Measurements from ENCODE around the gene CLRN3.

Gene CLRN3

DNA sequence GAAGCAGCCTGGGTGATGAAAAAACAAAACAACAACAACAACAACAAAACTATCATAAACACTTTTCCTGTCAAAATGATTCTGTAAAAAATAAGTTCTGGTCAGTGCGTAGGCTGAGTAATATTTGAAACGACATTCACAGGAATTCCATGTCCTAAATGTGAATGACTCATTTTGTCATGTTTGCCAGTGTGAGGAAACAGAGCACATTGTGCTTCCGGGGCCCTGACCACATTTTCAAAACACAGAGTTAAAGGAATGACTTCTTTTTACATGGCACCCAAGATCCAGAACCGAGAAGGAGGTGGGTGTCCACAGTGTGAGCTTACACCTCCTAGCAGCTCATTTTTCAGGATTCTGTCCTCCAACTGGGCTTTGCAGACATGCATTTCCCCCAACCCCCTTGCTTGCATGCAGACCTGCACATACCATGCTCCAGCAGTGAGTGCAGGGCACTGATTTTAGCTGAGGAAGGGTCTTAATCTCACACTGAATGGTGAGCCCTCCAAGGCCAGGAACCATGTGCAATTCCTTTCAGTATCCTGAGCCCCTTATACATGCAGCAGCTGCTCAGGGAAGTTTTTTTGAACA is 3.0 kb downstream of the CLRN3 start (continued):
- TF ChIP-seq ZNF785 (tag by site-specific recombination; IDR thresholded peaks at IDR 0.05) (no peak), ZNF530 (tag by site-specific recombination; IDR thresholded peaks at IDR 0.05; ENCODE audit: low read depth) (no peak)

DNA sequence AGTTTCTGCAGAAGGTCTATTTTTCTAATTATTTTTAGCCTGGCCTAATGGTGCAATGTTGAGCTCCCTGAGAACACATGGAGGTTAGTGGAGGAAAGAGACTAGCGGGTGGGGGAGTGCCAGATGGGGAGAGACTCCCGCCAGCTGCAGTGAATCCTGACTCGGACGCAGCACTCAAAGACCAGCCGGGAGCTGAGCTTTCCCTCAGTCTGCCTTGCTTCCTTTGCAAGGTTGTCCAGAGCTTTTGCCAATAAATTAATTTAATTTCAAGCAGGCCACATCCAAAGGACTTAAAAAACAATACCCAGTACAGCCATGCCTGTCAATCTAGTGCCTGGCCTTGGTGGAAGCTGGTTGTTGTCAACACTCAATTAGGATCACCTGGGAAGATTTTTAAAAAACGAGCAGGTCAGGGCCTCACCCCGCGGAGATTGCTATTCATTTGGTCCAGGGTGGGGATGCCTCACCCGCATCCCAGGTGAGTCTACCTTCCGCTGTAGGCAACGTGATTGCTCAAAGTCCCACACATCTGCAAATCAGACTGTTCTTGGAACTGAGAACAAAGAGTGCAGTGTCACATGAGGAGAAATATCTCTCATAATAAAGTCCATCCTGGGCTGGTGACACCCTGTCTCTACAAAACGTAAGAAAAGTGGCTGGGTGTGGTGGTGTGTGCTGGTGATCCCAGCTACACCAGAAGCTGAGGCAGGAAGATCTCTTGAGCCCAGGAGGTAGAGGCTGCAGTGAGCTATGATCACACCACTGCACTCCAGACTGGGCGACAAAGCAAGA is 4.0 kb downstream of the CLRN3 start:
- H3K36me3 ChIP-seq (ENCODE audit: control insufficient read depth in 2 of 2, insufficient read depth in 1 of 2, low read length in 2 of 2) = no peaks in the 10 kb centered on the region
- no peak overlapping the region for H3K4me3 ChIP-seq (ENCODE audit: low read depth, low read length)
- ChIA-PET CTCF (no interaction called here), POLR2A (no interaction called here)
- H3K9me3 ChIP-seq (ENCODE audit: control insufficient read depth, insufficient read depth, low read depth, low read length) = no peaks in the 10 kb centered on the region
- no peaks in the 10 kb centered on the region for H3K4me1 ChIP-seq (ENCODE audit: control insufficient read depth, insufficient read depth, low read length)
- H3K27ac ChIP-seq (ENCODE audit: extremely low read depth, low read depth, low read length) = no peak overlapping the region
- TF ChIP-seq ZNF146 (tag by site-specific recombination; IDR thresholded peaks at IDR 0.05) (no peak), ZNF214 (tag by site-specific recombination; IDR thresholded peaks at IDR 0.05; ENCODE audit: borderline replicate concordance) (no peak), ZNF747 (tag by site-specific recombination; IDR thresholded peaks at IDR 0.05) (no peak), ZXDB (tag by site-specific recombination; IDR thresholded peaks at IDR 0.05) (no peak), ZNF76 (tag by site-specific recombination; IDR thresholded peaks at IDR 0.05; ENCODE audit: borderline replicate concordance, low read depth) (no peak), ZNF677 (tag by site-specific recombination; IDR thresholded peaks at IDR 0.05) (no peak), ZNF473 (tag by site-specific recombination; IDR thresholded peaks at IDR 0.05) (no peak), ZNF792 (tag by site-specific recombination; IDR thresholded peaks at IDR 0.05) (no peak), ZNF350 (tag by site-specific recombination; IDR thresholded peaks at IDR 0.05) (no peak), SP7 (tag by site-specific recombination; IDR thresholded peaks at IDR 0.05) (no peak), ZBTB1 (tag by site-specific recombination; IDR thresholded peaks at IDR 0.05) (no peak), ZNF571 (tag by site-specific recombination; IDR thresholded peaks at IDR 0.05) (no peak), SETDB1 (IDR thresholded peaks at IDR 0.05; ENCODE audit: insufficient read length, low read length) (no peak), ZNF670 (tag by site-specific recombination; IDR thresholded peaks at IDR 0.05; ENCODE audit: low read depth) (no peak), IKZF3 (tag by site-specific recombination; IDR thresholded peaks at IDR 0.05) (no peak), ZNF837 (tag by site-specific recombination; IDR thresholded peaks at IDR 0.05) (no peak)

DNA sequence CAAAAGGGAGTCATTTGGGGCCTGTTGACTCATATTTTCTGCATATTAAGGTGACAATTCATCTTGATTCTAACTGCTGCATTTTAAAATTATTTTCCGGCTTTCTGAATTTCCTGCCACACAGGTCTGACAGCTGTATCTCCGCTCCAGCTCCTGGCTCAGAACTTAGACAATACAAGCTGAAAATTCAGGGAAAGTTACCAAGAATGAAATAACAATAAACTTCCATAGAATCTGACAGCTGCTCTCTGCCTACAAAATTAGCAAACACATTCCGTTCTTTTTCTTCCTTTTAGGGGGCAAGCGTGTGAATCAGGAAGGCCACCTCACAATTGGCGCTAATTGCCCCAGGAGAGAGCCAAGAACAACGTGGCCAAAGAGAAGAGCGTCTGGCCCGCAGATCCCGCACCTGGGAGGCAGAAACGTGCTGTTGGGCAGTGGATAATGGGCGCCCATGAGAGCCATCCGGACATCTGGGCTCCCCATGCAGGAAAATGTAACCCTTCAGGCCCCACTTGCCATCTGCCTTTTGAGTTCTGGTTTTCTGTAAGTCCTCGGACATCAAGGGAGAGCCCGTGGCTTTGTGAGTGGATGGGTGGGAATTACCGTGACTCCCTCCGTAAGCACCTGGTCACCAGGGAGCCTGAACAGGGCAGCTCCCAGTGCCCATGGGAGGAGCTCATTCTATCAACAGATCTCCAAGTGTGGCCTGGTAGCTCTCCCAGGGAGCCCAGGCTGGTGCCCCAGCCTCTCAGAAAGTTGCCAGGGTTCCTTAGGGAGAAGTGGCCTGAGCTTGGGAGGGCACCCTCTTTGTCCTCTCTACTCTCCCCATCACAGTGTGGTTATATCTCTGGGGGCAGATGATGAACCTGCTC is 5.0 kb downstream of the CLRN3 start:
- TF ChIP-seq ZNF488 (tag by site-specific recombination; IDR thresholded peaks at IDR 0.05) (no peak), ZNF777 (tag by site-specific recombination; IDR thresholded peaks at IDR 0.05; ENCODE audit: borderline replicate concordance) (no peak)
- TF ChIP-seq, protein P1, sequence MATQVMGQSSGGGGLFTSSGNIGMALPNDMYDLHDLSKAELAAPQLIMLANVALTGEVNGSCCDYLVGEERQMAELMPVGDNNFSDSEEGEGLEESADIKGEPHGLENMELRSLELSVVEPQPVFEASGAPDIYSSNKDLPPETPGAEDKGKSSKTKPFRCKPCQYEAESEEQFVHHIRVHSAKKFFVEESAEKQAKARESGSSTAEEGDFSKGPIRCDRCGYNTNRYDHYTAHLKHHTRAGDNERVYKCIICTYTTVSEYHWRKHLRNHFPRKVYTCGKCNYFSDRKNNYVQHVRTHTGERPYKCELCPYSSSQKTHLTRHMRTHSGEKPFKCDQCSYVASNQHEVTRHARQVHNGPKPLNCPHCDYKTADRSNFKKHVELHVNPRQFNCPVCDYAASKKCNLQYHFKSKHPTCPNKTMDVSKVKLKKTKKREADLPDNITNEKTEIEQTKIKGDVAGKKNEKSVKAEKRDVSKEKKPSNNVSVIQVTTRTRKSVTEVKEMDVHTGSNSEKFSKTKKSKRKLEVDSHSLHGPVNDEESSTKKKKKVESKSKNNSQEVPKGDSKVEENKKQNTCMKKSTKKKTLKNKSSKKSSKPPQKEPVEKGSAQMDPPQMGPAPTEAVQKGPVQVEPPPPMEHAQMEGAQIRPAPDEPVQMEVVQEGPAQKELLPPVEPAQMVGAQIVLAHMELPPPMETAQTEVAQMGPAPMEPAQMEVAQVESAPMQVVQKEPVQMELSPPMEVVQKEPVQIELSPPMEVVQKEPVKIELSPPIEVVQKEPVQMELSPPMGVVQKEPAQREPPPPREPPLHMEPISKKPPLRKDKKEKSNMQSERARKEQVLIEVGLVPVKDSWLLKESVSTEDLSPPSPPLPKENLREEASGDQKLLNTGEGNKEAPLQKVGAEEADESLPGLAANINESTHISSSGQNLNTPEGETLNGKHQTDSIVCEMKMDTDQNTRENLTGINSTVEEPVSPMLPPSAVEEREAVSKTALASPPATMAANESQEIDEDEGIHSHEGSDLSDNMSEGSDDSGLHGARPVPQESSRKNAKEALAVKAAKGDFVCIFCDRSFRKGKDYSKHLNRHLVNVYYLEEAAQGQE (tag by site-specific recombination; IDR thresholded peaks at IDR 0.05) = no peak
- Histone ChIP-seq H3K27ac (ENCODE audit: extremely low read depth, low read depth, low read length) (no peak overlapping the region), H3K36me3 (ENCODE audit: control insufficient read depth in 2 of 2, insufficient read depth in 1 of 2, low read length in 2 of 2) (no peaks in the 10 kb centered on the region), H3K9me3 (ENCODE audit: control insufficient read depth, insufficient read depth, low read depth, low read length) (no peaks in the 10 kb centered on the region), H3K4me1 (ENCODE audit: control insufficient read depth, insufficient read depth, low read length) (no peaks in the 10 kb centered on the region), H3K4me3 (ENCODE audit: low read depth, low read length) (no peak overlapping the region)
- CTCF ChIA-PET = interaction anchor here (0.6 kb wide), 1 partner anchor 1953 kb away, joined by 3 read pairs; no protein-coding TSS in a partner anchor
- POLR2A ChIA-PET = no interaction called here

Data from HEK293 (cell line).